Psoas muscle (tissue), 8 donors: ENCODE measurements around the gene COX5A. TPM values are rescaled to one million over a fixed set of nuclear protein-coding genes. Genes with fewer than 3 reads are reported as not detected.

ENCODE experiments used
- ATAC-seq, 4 donors: fragments of 200-7000 bp; cut with Tn5 transposase; one replicate each; pipeline ENCODE4 v1.9.1; 2020; ENCODE audit warnings: moderate library complexity in 3 of 4, mild to moderate bottlenecking in 2 of 4
- DNase-seq, 2 donors: peaks; one replicate each; pipeline ENCODE4 v3.0.0-alpha.2; 2020
- H3K27ac ChIP-seq: fragments of 200-600 bp; one replicate; pipeline ENCODE4 v1.8.0; 2022
- H3K27me3 ChIP-seq, 3 donors: fragments of 200-600 bp in 1 of 3; one replicate each; pipeline versions ENCODE4 v1.6.1 to v1.8.0; 2013 to 2022; ENCODE audit warnings: low read length in 2 of 3, mild to moderate bottlenecking in 2 of 3, moderate library complexity in 1 of 3; ENCODE audit not compliant: insufficient read depth in 3 of 3
- H3K36me3 ChIP-seq, 2 donors: fragments of 200-600 bp in 1 of 2; one replicate each; pipeline versions ENCODE4 v1.6.1 to v1.8.0; 2013 to 2022; ENCODE audit warnings: low read depth in 1 of 2, mild to moderate bottlenecking in 1 of 2, moderate library complexity in 1 of 2; ENCODE audit not compliant: insufficient read depth in 1 of 2
- H3K4me1 ChIP-seq: fragments of 200-600 bp; one replicate; pipeline ENCODE4 v1.8.0; 2022
- H3K4me3 ChIP-seq: fragments of 200-600 bp; one replicate; pipeline ENCODE4 v1.8.0; 2022; ENCODE audit warnings: mild to moderate bottlenecking
- H3K9me3 ChIP-seq: fragments of 200-600 bp; one replicate; pipeline ENCODE4 v1.8.0; 2022
- CTCF ChIP-seq: fragments of 200-600 bp; IDR thresholded peaks from one replicate; pipeline ENCODE4 v1.8.0; 2022; ENCODE audit warnings: antibody characterized with exemption
- WGBS, 3 donors: extraction: QIAGEN DNeasy Blood & Tissue Kit; methylation state at CpG; one replicate each; pipeline versions ENCODE4 v1.1.6 to v1.1.7; 2013; 5-methylcytosine and 5-hydroxymethylcytosine counted together
- intact Hi-C, 2 donors: fragments of 100-400 bp; cut with DNase I; formaldehyde crosslinking; loops; one replicate each; pipeline versions ENCODE4 v1.11.0 to v1.14.2; 2022
- polyA plus RNA-seq, 3 donors: library from polyadenylated mRNA; stranded (reverse); fragments of 200-250 nt; gene quantifications; one replicate each; pipeline ENCODE4 v1.2.3, GENCODE V29; 2013
- total RNA-seq, 4 donors: library from RNA; stranded (reverse); fragmentation: NEBNext Ultra II Directional in 2 of 4; extraction: Animal tissue kit (Norgen Biotek cat#: 25700) in 2 of 4; gene quantifications; one replicate each; pipeline versions ENCODE4 v1.2.1 to v1.2.4, GENCODE V29; 2021 to 2023
- donor health status: healthy with polysubstance abuse.
- donor health status: DM: no; HTN: no; CAD: no; lungs with moderate emphysema.
- donor health status: Bipolar disorder and iron deficiency.
- donor health status: healthy.
- donor health status: DM: yes; HTN: yes; CAD: no.
- donor health status: DM: no; HTN: no; CAD: no.
- donor health status: DM: no; HTN: no; CAD: no.
- donor health status: DM: yes; HTN: yes; CAD: no.

The COX5A gene
- total and polyA plus RNA-seq, 7 donors: 635 to 1,651 (median 910) TPM

DNA sequence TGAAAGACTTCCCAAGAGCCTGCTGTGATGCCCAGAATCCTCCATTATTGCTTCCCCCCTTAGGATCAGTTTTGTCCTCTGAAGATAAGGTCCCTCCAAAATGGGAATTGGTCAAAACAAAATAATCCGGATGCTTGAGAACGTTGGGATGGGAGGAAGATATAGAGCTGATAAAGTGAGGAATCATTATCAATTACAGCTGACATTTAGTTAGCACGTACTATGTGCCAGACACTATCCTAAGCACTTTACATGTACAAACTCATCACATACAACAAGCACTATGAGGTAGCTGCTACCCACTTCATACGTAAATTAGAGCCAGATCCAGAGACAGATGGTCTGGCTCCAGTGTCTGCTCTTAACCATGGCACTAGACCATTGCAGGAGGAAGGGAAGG is 25.3 kb upstream of the COX5A start:
- Histone ChIP-seq H3K9me3 (no peaks in the 10 kb centered on the region), H3K36me3 (no peaks in the 10 kb centered on the region), H3K27me3 (peaks cover 0 to 17% (median 10%) of the 10 kb centered on the region in 3 donors), H3K27ac (no peak overlapping the region), H3K4me1 (peaks cover 8% of the 10 kb centered on the region), H3K4me3 (no peak overlapping the region)
- DNase-seq: no peak
- intact Hi-C loops: no loop called here
- WGBS, 3 donors: 72 to 82% (median 81%) methylated on average over 4 of the region's 4 CpGs
- ATAC-seq: no peak
- no peak for TF ChIP-seq CTCF

GRCh38 chr15:74962671-74963070 is 24.8 kb upstream of the COX5A start:
- Histone ChIP-seq H3K9me3 (no peaks in the 10 kb centered on the region), H3K4me1 (peaks cover 13% of the 10 kb centered on the region), H3K4me3 (no peak overlapping the region), H3K36me3 (no peaks in the 10 kb centered on the region), H3K27me3 (peaks cover 0 to 23% (median 11%) of the 10 kb centered on the region in 3 donors), H3K27ac (no peak overlapping the region)
- DNase-seq (no peak), ATAC-seq (no peak)
- WGBS, 3 donors: 41 to 54% (median 52%) methylated on average over 2 of the region's 2 CpGs
- intact Hi-C loops: no loop called here
- no peak for TF ChIP-seq CTCF

DNA sequence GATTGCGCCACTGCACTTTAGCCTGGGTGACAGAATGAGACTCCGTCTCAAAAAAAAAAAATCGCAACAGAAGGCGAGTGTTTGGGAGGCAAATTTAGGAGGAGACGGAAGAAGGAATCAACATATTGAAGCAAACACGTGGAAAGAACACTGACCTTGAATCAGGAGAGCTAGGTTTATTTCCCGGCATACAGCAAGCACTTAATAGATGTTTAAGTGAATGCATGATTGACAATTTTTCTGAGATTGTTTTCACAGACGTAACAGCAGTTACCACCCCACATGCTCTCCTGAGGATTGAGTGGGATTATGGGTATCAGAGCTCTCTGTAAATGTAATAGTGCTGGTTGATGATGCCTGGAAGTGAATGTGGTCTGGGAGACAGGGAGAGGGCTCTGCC is 24.3 kb upstream of the COX5A start:
- intact Hi-C loops: no loop called here
- no peaks in the 10 kb centered on the region for H3K36me3 ChIP-seq
- 82 to 86% (median 85%) methylated on average over 8 of the region's 8 CpGs for WGBS, 3 donors
- no peaks in the 10 kb centered on the region for H3K9me3 ChIP-seq
- ATAC-seq (no peak), DNase-seq (no peak)
- H3K4me3 ChIP-seq: no peak overlapping the region
- peaks cover 0 to 27% (median 16%) of the 10 kb centered on the region in 3 donors for H3K27me3 ChIP-seq
- H3K27ac ChIP-seq: no peak overlapping the region
- no peak for TF ChIP-seq CTCF
- H3K4me1 ChIP-seq: peaks cover 16% of the 10 kb centered on the region

DNA sequence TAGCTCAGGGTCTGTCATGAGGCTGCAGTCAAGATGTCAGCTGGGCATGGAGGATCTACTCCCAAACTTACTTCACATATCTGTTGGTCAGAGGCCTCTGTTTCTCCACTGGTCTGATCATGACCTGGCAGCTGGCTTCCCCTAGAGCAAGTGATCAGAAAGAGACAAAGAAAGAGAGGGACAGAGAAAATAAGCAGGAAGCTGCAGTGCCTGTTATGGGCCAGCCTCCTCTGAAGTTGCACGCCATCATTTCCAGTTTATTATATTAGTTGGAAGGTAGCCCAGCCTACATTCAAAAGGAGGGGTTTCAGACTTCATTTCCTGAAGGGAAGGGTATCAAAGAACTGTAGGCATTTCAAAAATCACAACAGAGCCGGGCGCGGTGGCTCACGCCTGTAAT is 23.7 kb upstream of the COX5A start:
- peaks cover 21% of the 10 kb centered on the region for H3K4me1 ChIP-seq
- no peak for TF ChIP-seq CTCF
- H3K27me3 ChIP-seq: peaks cover 0 to 31% (median 17%) of the 10 kb centered on the region in 3 donors
- H3K36me3 ChIP-seq: no peaks in the 10 kb centered on the region
- DNase-seq: no peak
- no peak overlapping the region for H3K27ac ChIP-seq
- no peak for ATAC-seq
- H3K4me3 ChIP-seq: no peak overlapping the region
- intact Hi-C loops: no loop called here
- 56 to 68% (median 67%) methylated on average over 5 of the region's 5 CpGs for WGBS, 3 donors
- no peaks in the 10 kb centered on the region for H3K9me3 ChIP-seq

- DNase-seq (no peak), ATAC-seq (no peak)
- H3K36me3 ChIP-seq: no peaks in the 10 kb centered on the region
- intact Hi-C loops: no loop called here
- no peak for TF ChIP-seq CTCF
- peaks cover 25% of the 10 kb centered on the region for H3K4me1 ChIP-seq
- H3K9me3 ChIP-seq: no peaks in the 10 kb centered on the region
- no peak overlapping the region for H3K4me3 ChIP-seq
- 60% methylated on average over 3 of the region's 3 CpGs for WGBS, 3 donors
- H3K27ac ChIP-seq: no peak overlapping the region
- peaks cover 0 to 31% (median 17%) of the 10 kb centered on the region in 3 donors for H3K27me3 ChIP-seq
These were observed 23.2 kb upstream of the COX5A start for GRCh38 chr15:74960995-74961588.
